ENCODE data around the gene AFF4. TPM values are rescaled to one million over a fixed set of nuclear protein-coding genes. Genes with fewer than 3 reads are reported as not detected.

Gene AFF4
- total and polyA plus RNA-seq, 2 of the 4 experiments (the other 2 are of a cell fraction) = 27.3 to 57.2 TPM

DNA sequence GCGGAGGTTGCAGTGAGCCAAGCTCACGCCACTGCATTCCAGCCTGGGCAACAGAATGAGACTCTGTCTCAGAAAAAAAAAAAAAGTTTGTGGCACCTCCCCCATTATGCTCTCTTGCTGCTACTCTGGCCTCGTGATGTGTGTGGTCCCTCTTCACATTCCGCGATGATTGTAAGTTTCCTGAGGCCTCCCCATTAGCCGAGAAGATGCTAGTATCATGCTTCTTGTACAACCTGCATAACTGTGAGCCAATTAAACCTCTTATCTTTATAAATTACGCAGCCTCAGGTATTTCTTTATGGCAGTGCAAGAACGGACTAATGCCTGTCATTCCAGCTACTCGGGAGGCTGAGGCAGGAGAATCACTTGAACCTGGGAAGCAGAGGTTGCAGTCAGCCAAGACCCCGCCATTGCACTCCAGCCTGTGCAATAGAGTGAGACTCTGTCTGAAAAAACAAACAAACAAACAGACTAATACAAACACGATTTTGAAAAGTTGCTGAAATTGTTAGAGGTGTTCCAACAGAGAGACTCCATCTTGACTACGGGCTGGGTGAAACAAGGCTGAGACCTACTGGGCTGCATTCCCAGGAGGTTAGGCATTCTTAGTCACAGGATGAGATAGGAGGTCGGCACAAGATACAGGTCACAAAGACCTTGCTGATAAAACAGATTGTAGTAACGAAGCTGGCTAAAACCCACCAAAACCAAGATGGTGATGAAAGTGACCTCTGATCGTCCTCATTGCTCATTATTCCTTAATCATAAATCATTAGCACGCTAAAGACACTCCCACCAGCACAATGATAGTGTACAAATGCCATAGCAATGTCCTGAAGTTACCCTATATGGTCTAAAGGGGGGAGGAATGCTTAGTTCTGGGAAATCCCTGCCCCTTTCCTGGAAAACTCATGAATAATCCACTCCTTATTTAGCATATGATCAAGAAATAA, 8.3 kb upstream of the AFF4 start:
- CTCF ChIA-PET = interaction anchor here (0.6 kb wide), 1 partner anchor 43 kb away, joined by 3 read pairs; no protein-coding TSS in a partner anchor
- no peak for TF ChIP-seq RFX5 (IDR thresholded peaks at IDR 0.05; ENCODE audit: low read depth, low read length)
- TF ChIP-seq ELK1 (IDR thresholded peaks at IDR 0.05; ENCODE audit: borderline replicate concordance, low read depth, low read length) = no peak
- no peak for TF ChIP-seq RAD21 (IDR thresholded peaks at IDR 0.05; ENCODE audit: low read length)
- no peak for TF ChIP-seq USF2 (IDR thresholded peaks at IDR 0.05; ENCODE audit: low read depth, low read length)
- no peak for TF ChIP-seq CHD1 (IDR thresholded peaks at IDR 0.05; ENCODE audit: low read depth, low read length)
- no peak for TF ChIP-seq CTCF (conservative IDR thresholded peaks at IDR 0.05; ENCODE audit: low read depth, low read length)
- TF ChIP-seq NFE2L2 (IDR thresholded peaks at IDR 0.05; ENCODE audit: low read depth, low read length) = no peak
- no peak for TF ChIP-seq MXI1 (IDR thresholded peaks at IDR 0.05; ENCODE audit: borderline replicate concordance, low read depth, low read length)
- TF ChIP-seq FOS (IDR thresholded peaks at IDR 0.05; ENCODE audit: low read depth, low read length) = no peak
- no peak for TF ChIP-seq SMC3 (IDR thresholded peaks at IDR 0.05; ENCODE audit: low read depth, low read length)
- no peak for TF ChIP-seq RCOR1 (IDR thresholded peaks at IDR 0.05; ENCODE audit: insufficient replicate concordance, low read length)
- no peak for TF ChIP-seq CEBPB (IDR thresholded peaks at IDR 0.05; ENCODE audit: low read depth, low read length)
- TF ChIP-seq MAZ (IDR thresholded peaks at IDR 0.05; ENCODE audit: borderline replicate concordance, low read depth, low read length) = no peak

More for the DNA sequence above, 8.3 kb upstream of the AFF4 start:
- Histone ChIP-seq H2BK120ac (ENCODE audit: low read depth, low read length) (no peak overlapping the region), H3K36me3 (ENCODE audit: control insufficient read depth, insufficient read depth, low read length) (no peaks in the 10 kb centered on the region), H3K9me3 (ENCODE audit: control insufficient read depth, insufficient read depth, low read length) (peaks cover 2% of the 10 kb centered on the region; the same call in 1 of the 2 replicates), H2BK20ac (ENCODE audit: low read depth, low read length) (peak overlapping the region; percentile 35; the same call in 1 of the 2 replicates), H3K9ac (ENCODE audit: low read depth, low read length) (no peak overlapping the region), H2AFZ (replicated peaks; ENCODE audit: low read length, poor library complexity) (no peak overlapping the region), H2AK5ac (ENCODE audit: low read depth, low read length) (no peak overlapping the region), H3K18ac (ENCODE audit: low read depth, low read length) (no peak overlapping the region), H3K4ac (ENCODE audit: low read depth, low read length) (peak overlapping the region; percentile 5; the same call in 1 of the 2 replicates), H3K56ac (ENCODE audit: extremely low read depth, insufficient read depth, low read length) (no peak overlapping the region), H3K27ac (ENCODE audit: insufficient read depth, low read length) (no peak overlapping the region), H4K20me1 (ENCODE audit: insufficient read depth, low read length) (no peaks in the 10 kb centered on the region), H3K79me1 (ENCODE audit: low read depth in 1 of 2, low read length in 2 of 2) (no peaks in the 10 kb centered on the region), H2BK15ac (ENCODE audit: low read depth, low read length) (no peak overlapping the region), H3K23ac (ENCODE audit: low read depth, low read length) (no peak overlapping the region; the same call in 1 of the 2 replicates), H3K4me2 (ENCODE audit: low read depth, low read length) (no peak overlapping the region), H4K8ac (ENCODE audit: low read depth in 2 of 2, low read length in 2 of 2) (peak overlapping the region in 1 of 2 experiments; percentile 63; a peak in 1 of 4 replicates), H3K14ac (replicated peaks; ENCODE audit: low read depth, low read length) (no peak overlapping the region; the same call in 1 of the 2 replicates), H2AK9ac (replicated peaks; ENCODE audit: low read depth, low read length, poor library complexity) (no peak overlapping the region), H3K27me3 (ENCODE audit: control insufficient read depth, insufficient read depth, low read length) (no peaks in the 10 kb centered on the region), H3K9me1 (ENCODE audit: insufficient read depth, low read length) (no peaks in the 10 kb centered on the region), H2BK5ac (ENCODE audit: low read depth, low read length, poor library complexity, severe bottlenecking) (peak overlapping the region; percentile 33), H3K4me3 (ENCODE audit: insufficient read depth, low read depth, low read length) (no peak overlapping the region), H4K91ac (ENCODE audit: insufficient read depth, low read depth, low read length) (no peak overlapping the region; the same call in 1 of the 2 replicates), H4K5ac (ENCODE audit: low read depth, low read length) (no peak overlapping the region), H3K4me1 (ENCODE audit: control insufficient read depth, insufficient read depth, low read length) (peaks cover 2% of the 10 kb centered on the region; the same call in 1 of the 2 replicates)
- in situ Hi-C loops (cut with MboI; ENCODE audit: low sequenced_read_pairs) (no loop called here), dilution Hi-C loops (cut with HindIII; ENCODE audit: low sequenced_read_pairs, unreplicated experiment) (no loop called here), intact Hi-C loops (cut with micrococcal nuclease) (no loop called here)
- DNase-seq (peak; percentile 21), ATAC-seq (ENCODE audit: low read depth) (peak; percentile 66)
- BruUV-seq (replicated peaks) = no TSS peak
- 96% methylated on average over 3 of the region's 16 CpGs; no CpG with 5 or more reads in 1 of the 2 experiments for WGBS, 2 experiments (ENCODE audit: extremely low coverage in 2 of 2, insufficient read length in 1 of 2)
- POLR2A ChIA-PET (ENCODE audit: unreplicated experiment) = no interaction called here
